Nucleus accumbens (tissue), 56 donors: ENCODE data around the gene TCF15.
A peak's percentile ranks its signal among the peaks of the same experiment; 100 is the strongest.

Source experiments
- DNase-seq, 56 donors: peaks; one replicate each; lab custom pipeline; 2025; lab: John Stamatoyannopoulos, UW

Gene TCF15

GRCh38 chr20:642398-643174 is 32.5 kb upstream of the TCF15 start:
- peak in 38 of 56 donors; percentile 6 to 74 (median 27) for DNase-seq

GRCh38 chr20:642013-642397 is 31.9 kb upstream of the TCF15 start:
- DNase-seq = peak in 1 of 56 donors; percentile 34

GRCh38 chr20:641516-641875 is 31.4 kb upstream of the TCF15 start:
- DNase-seq = peak in 1 of 56 donors; percentile 20

- no peak for DNase-seq
These were observed 30.8 kb upstream of the TCF15 start for GRCh38 chr20:640674-641515.

- no peak for DNase-seq
These were observed 28.5 kb upstream of the TCF15 start for GRCh38 chr20:638579-638978.

GRCh38 chr20:637559-637958 is 27.4 kb upstream of the TCF15 start:
- no peak for DNase-seq

- peak in 1 of 56 donors; percentile 16 for DNase-seq
These were observed 25.8 kb upstream of the TCF15 start for GRCh38 chr20:635893-636338.

GRCh38 chr20:635028-635892 is 25.2 kb upstream of the TCF15 start:
- no peak for DNase-seq

- DNase-seq = peak in 40 of 56 donors; percentile 3 to 65 (median 26)
These were observed 24.2 kb upstream of the TCF15 start for GRCh38 chr20:634148-634925.

GRCh38 chr20:631101-631500 is 21.0 kb upstream of the TCF15 start:
- DNase-seq = no peak

- no peak for DNase-seq
These were observed 16.5 kb upstream of the TCF15 start for GRCh38 chr20:626579-626978.

- DNase-seq = no peak
These were observed 15.3 kb upstream of the TCF15 start for GRCh38 chr20:625360-625932.

- no peak for DNase-seq
These were observed 13.6 kb upstream of the TCF15 start for GRCh38 chr20:623704-624103.

GRCh38 chr20:623021-623420 is 12.9 kb upstream of the TCF15 start:
- DNase-seq = no peak

GRCh38 chr20:622161-622560 is 12.1 kb upstream of the TCF15 start:
- DNase-seq = no peak

GRCh38 chr20:621125-621756 is 11.1 kb upstream of the TCF15 start:
- no peak for DNase-seq

GRCh38 chr20:620246-620645 is 10.1 kb upstream of the TCF15 start:
- DNase-seq = no peak

GRCh38 chr20:618980-619379 is 8.9 kb upstream of the TCF15 start:
- DNase-seq = no peak
